CD4-positive, CD25-positive, alpha-beta regulatory T cell (primary cell): ENCODE measurements around the gene SHF. TPM values are rescaled to one million over a fixed set of nuclear protein-coding genes. Genes with fewer than 3 reads are reported as not detected.

Experiments
- ATAC-seq, 2 donors: fragments of 150-1000 bp; cut with Tn5 transposase; one replicate each; pipeline ENCODE4 v1.10.0; 2021; ENCODE audit warnings: low read depth in 2 of 2, moderate number of reproducible peaks in 2 of 2, moderate library complexity in 1 of 2
- DNase-seq, 3 donors: peaks; one replicate each; pipeline versions ENCODE4 v3.0.0 to v3.0.0-alpha.2; 2012 to 2022; ENCODE audit warnings: mixed read lengths in 1 of 3
- H3K27ac ChIP-seq: one replicate; pipeline ENCODE4 v1.7.0; 2013; ENCODE audit warnings: mild to moderate bottlenecking, low read length; ENCODE audit not compliant: insufficient read depth, poor library complexity, severe bottlenecking
- H3K27me3 ChIP-seq: one replicate; pipeline ENCODE4 v1.7.0; 2013; ENCODE audit warnings: low read length; ENCODE audit not compliant: control insufficient read depth, insufficient read depth
- H3K36me3 ChIP-seq: one replicate; pipeline ENCODE4 v1.7.0; 2013; ENCODE audit warnings: mild to moderate bottlenecking, low read length, moderate library complexity; ENCODE audit not compliant: control insufficient read depth, insufficient read depth
- H3K4me1 ChIP-seq: 2 replicates; pipeline ENCODE4 v1.7.0; 2013; ENCODE audit warnings: mild to moderate bottlenecking, low read length; ENCODE audit not compliant: insufficient read depth, control insufficient read depth, poor library complexity, severe bottlenecking
- H3K4me3 ChIP-seq: one replicate; pipeline ENCODE4 v1.7.0; 2013; ENCODE audit warnings: low read depth, mild to moderate bottlenecking, low read length, moderate library complexity
- H3K9me3 ChIP-seq, 2 experiments: 1 replicate in 1 of 2; 2 replicates in 1 of 2; pipeline ENCODE4 v1.7.0; 2013; ENCODE audit warnings: low read length in 2 of 2, mild to moderate bottlenecking in 1 of 2, moderate library complexity in 1 of 2; ENCODE audit not compliant: control insufficient read depth in 2 of 2
- H3K27ac Mint-ChIP-seq, 3 donors: one replicate each; pipeline ENCODE4 v1.8.0; 2020 to 2022; ENCODE audit warnings: mild to moderate bottlenecking in 3 of 3, mixed read lengths in 3 of 3, moderate library complexity in 2 of 3
- H3K27me3 Mint-ChIP-seq: one replicate; pipeline ENCODE4 v1.8.0; 2022; ENCODE audit warnings: mild to moderate bottlenecking, mixed read lengths
- H3K36me3 Mint-ChIP-seq: one replicate; pipeline ENCODE4 v1.8.0; 2020; ENCODE audit warnings: mixed read lengths
- H3K4me1 Mint-ChIP-seq, 4 donors: one replicate each; pipeline ENCODE4 v1.8.0; 2020 to 2022; ENCODE audit warnings: mixed read lengths in 4 of 4, mild to moderate bottlenecking in 1 of 4
- H3K4me3 Mint-ChIP-seq, 4 donors: one replicate each; pipeline ENCODE4 v1.8.0; 2020 to 2022; ENCODE audit warnings: mild to moderate bottlenecking in 4 of 4, mixed read lengths in 4 of 4, moderate library complexity in 3 of 4
- H3K9me3 Mint-ChIP-seq, 7 donors: one replicate each; pipeline ENCODE4 v1.8.0; 2020 to 2022; ENCODE audit warnings: mixed read lengths in 7 of 7, mild to moderate bottlenecking in 3 of 7, moderate library complexity in 2 of 7
- polyA plus RNA-seq, 4 donors: library from polyadenylated mRNA; unstranded; fragments of 300-500 nt; fragmentation: Illumina TruSeq; gene quantifications; one replicate each; pipeline ENCODE4 v1.2.3, GENCODE V29; 2021
- total RNA-seq: library from RNA; stranded (reverse); gene quantifications from one replicate; pipeline ENCODE4 v1.2.3, GENCODE V29; 2022

Gene SHF
- total and polyA plus RNA-seq, 5 donors from 2014 or later = 0.87 to 3.3 (median 1.7) TPM

GRCh38 chr15:45197512-45197911, 9.7 kb upstream of the SHF start:
- Histone ChIP-seq H3K36me3 (no peaks in the 10 kb centered on the region), H3K27me3 (no peaks in the 10 kb centered on the region), H3K9me3 (no peaks in the 10 kb centered on the region), H3K4me1 (peaks cover 12% of the 10 kb centered on the region), H3K27ac (no peak overlapping the region), H3K4me3 (peak overlapping the region; percentile 89)
- Mint-ChIP-seq H3K4me3 (peak overlapping the region in 3 of 4 donors; percentile 25 to 89 (median 70)), H3K36me3 (no peaks in the 10 kb centered on the region), H3K27me3 (peaks cover 22% of the 10 kb centered on the region), H3K4me1 (peaks cover 5 to 19% (median 10%) of the 10 kb centered on the region in 4 donors), H3K27ac (peak overlapping the region; percentile 12 to 20 (median 18)), H3K9me3 (peaks cover 0 to 10% (median 0%) of the 10 kb centered on the region in 7 donors)
- no peak for ATAC-seq
- DNase-seq = no peak

GRCh38 chr15:45187578-45187893, 230 bp downstream of the SHF start:
- no peak overlapping the region for H3K4me3 ChIP-seq
- peak overlapping the region; percentile 39 for H3K27ac ChIP-seq
- no peak for ATAC-seq
- Mint-ChIP-seq H3K27ac (no peak overlapping the region), H3K4me3 (no peak overlapping the region), H3K36me3 (no peaks in the 10 kb centered on the region), H3K9me3 (peaks cover 0 to 1% (median 0%) of the 10 kb centered on the region in 7 donors), H3K27me3 (peaks cover 37% of the 10 kb centered on the region), H3K4me1 (peaks cover 0 to 18% (median 9%) of the 10 kb centered on the region in 4 donors)
- peaks cover 13% of the 10 kb centered on the region for H3K4me1 ChIP-seq
- DNase-seq = no peak
- no peaks in the 10 kb centered on the region for H3K36me3 ChIP-seq
- H3K9me3 ChIP-seq = no peaks in the 10 kb centered on the region
- peaks cover 4% of the 10 kb centered on the region for H3K27me3 ChIP-seq

GRCh38 chr15:45186771-45187577, 792 bp downstream of the SHF start:
- H3K36me3 ChIP-seq = no peaks in the 10 kb centered on the region
- Mint-ChIP-seq H3K27ac (peak overlapping the region in 2 of 3 donors; percentile 44 to 53), H3K9me3 (peaks cover 0 to 1% (median 0%) of the 10 kb centered on the region in 7 donors), H3K4me1 (peaks cover 0 to 18% (median 9%) of the 10 kb centered on the region in 4 donors), H3K27me3 (peaks cover 35% of the 10 kb centered on the region), H3K36me3 (no peaks in the 10 kb centered on the region), H3K4me3 (peak overlapping the region; percentile 82 to 91 (median 86))
- no peaks in the 10 kb centered on the region for H3K9me3 ChIP-seq
- peaks cover 13% of the 10 kb centered on the region for H3K4me1 ChIP-seq
- H3K4me3 ChIP-seq = no peak overlapping the region
- ATAC-seq (no peak), DNase-seq (peak in 1 of 3 donors; percentile 7)
- H3K27me3 ChIP-seq = peaks cover 4% of the 10 kb centered on the region
- peak overlapping the region; percentile 39 for H3K27ac ChIP-seq

- H3K9me3 ChIP-seq = no peaks in the 10 kb centered on the region
- Mint-ChIP-seq H3K4me3 (peak overlapping the region; percentile 84 to 91 (median 86)), H3K4me1 (peaks cover 0 to 18% (median 9%) of the 10 kb centered on the region in 4 donors), H3K9me3 (peaks cover 0 to 1% (median 0%) of the 10 kb centered on the region in 7 donors), H3K36me3 (no peaks in the 10 kb centered on the region), H3K27me3 (peaks cover 35% of the 10 kb centered on the region), H3K27ac (peak overlapping the region in 2 of 3 donors; percentile 33 to 49)
- H3K4me3 ChIP-seq = no peak overlapping the region
- H3K4me1 ChIP-seq = peaks cover 13% of the 10 kb centered on the region
- DNase-seq = no peak
- H3K27ac ChIP-seq = no peak overlapping the region
- ATAC-seq = no peak
- H3K36me3 ChIP-seq = no peaks in the 10 kb centered on the region
- peaks cover 4% of the 10 kb centered on the region for H3K27me3 ChIP-seq
Observed at GRCh38 chr15:45185903-45186770, 1.6 kb downstream of the SHF start.

GRCh38 chr15:45185069-45185779, 2.5 kb downstream of the SHF start:
- no peak overlapping the region for H3K27ac ChIP-seq
- H3K27me3 ChIP-seq = peaks cover 4% of the 10 kb centered on the region
- DNase-seq (no peak), ATAC-seq (no peak)
- no peaks in the 10 kb centered on the region for H3K9me3 Mint-ChIP-seq
- peaks cover 13% of the 10 kb centered on the region for H3K4me1 ChIP-seq
- H3K9me3 ChIP-seq = no peaks in the 10 kb centered on the region
- H3K36me3 Mint-ChIP-seq = no peaks in the 10 kb centered on the region
- peaks cover 0 to 18% (median 9%) of the 10 kb centered on the region in 4 donors for H3K4me1 Mint-ChIP-seq
- peak overlapping the region in 3 of 4 donors; percentile 73 to 88 (median 84) for H3K4me3 Mint-ChIP-seq
- H3K27ac Mint-ChIP-seq = peak overlapping the region in 1 of 3 donors; percentile 49
- H3K36me3 ChIP-seq = no peaks in the 10 kb centered on the region
- no peak overlapping the region for H3K4me3 ChIP-seq
- H3K27me3 Mint-ChIP-seq = peaks cover 30% of the 10 kb centered on the region

GRCh38 chr15:45184562-45185041, 3.2 kb downstream of the SHF start:
- ATAC-seq = no peak
- no peak for DNase-seq
- Mint-ChIP-seq H3K27me3 (peaks cover 25% of the 10 kb centered on the region), H3K27ac (no peak overlapping the region), H3K36me3 (no peaks in the 10 kb centered on the region), H3K4me1 (peaks cover 0 to 20% (median 9%) of the 10 kb centered on the region in 4 donors), H3K9me3 (no peaks in the 10 kb centered on the region), H3K4me3 (peak overlapping the region in 1 of 4 donors; percentile 88)
- Histone ChIP-seq H3K9me3 (no peaks in the 10 kb centered on the region), H3K27me3 (no peaks in the 10 kb centered on the region), H3K27ac (no peak overlapping the region), H3K4me3 (no peak overlapping the region), H3K36me3 (no peaks in the 10 kb centered on the region), H3K4me1 (peaks cover 13% of the 10 kb centered on the region)

- Mint-ChIP-seq H3K4me1 (peaks cover 0 to 17% (median 7%) of the 10 kb centered on the region in 4 donors), H3K9me3 (no peaks in the 10 kb centered on the region), H3K36me3 (no peaks in the 10 kb centered on the region), H3K27me3 (peaks cover 22% of the 10 kb centered on the region), H3K27ac (no peak overlapping the region), H3K4me3 (peak overlapping the region in 2 of 4 donors; percentile 35 to 37)
- peaks cover 10% of the 10 kb centered on the region for H3K4me1 ChIP-seq
- H3K4me3 ChIP-seq = no peak overlapping the region
- DNase-seq (no peak), ATAC-seq (no peak)
- no peaks in the 10 kb centered on the region for H3K27me3 ChIP-seq
- H3K36me3 ChIP-seq = no peaks in the 10 kb centered on the region
- H3K9me3 ChIP-seq = no peaks in the 10 kb centered on the region
- no peak overlapping the region for H3K27ac ChIP-seq
Observed at GRCh38 chr15:45183511-45183910, 4.3 kb downstream of the SHF start.
